NT2/D1 (cell line): ENCODE measurements around the gene PANK2.

ENCODE experiments used
- YY1 ChIP-seq: IDR thresholded peaks from 2 replicates; pipeline ENCODE4 v1.6.1; 2011; ENCODE audit not compliant: insufficient read length, insufficient read depth
- ZNF274 ChIP-seq: IDR thresholded peaks from 2 replicates; pipeline ENCODE4 v1.6.1; 2011; ENCODE audit warnings: mild to moderate bottlenecking, low read depth, low read length

- TF ChIP-seq YY1 (no peak), ZNF274 (no peak)
Observed at GRCh38 chr20:3931664-3932063, 42.5 kb downstream of the PANK2 start.
